Stimulated activated CD8-positive, alpha-beta memory T cell treated with anti-CD3 and anti-CD28 coated beads, Interleukin-4, amount 100 ng/mL, for 24 hours (primary cell): ENCODE data around the gene KIF1A.

ENCODE experiments used
- DNase-seq: peaks from one replicate; pipeline ENCODE4 v3.0.0-alpha.2; 2020; ENCODE audit warnings: low read depth

The KIF1A gene

DNA sequence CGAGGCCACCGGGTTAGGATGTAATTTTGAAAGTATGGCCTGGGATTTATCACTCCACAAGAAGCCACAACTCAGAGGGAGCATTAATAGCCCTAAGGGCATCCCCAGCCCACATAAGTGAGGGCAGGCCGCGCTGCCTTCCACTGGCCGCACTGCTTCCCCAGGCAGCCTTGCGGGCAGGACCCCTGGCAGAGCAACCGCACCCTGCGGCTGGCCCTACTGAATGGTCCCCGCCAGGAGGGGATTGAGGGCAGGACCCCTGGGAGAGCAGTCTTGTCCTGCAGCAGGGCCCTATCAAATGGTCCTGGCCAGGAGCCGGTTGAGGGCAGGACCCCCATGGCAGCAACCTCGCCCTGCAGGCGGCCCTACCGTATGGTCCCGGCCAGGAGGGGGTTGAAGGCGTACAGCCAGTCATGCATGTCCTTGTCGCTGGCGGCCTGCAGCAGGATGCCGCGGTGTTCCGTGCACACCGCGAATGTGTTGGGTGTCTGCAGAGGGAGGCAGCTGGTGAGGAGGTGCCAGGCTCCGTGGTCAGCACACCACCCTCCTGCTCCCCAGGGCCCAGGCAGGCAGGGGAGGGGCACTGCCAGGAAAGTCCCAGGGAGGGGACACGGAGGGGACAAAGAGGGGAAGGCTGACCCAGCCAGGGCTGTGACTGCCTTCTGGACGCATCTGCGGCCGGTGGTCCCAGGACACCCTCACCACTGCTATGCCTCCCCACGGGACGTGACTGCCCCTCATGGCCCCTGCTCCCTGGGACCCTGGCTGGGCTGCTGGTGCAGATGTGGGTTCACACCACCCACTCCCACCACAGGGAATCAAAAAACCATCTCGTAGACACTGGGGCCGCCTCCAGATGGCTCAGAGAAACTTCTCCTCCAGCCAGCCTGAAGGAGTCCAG is 102.1 kb downstream of the KIF1A start:
- DNase-seq = no peak

GRCh38 chr2:240717181-240717641 is 102.8 kb downstream of the KIF1A start:
- DNase-seq = no peak

DNA sequence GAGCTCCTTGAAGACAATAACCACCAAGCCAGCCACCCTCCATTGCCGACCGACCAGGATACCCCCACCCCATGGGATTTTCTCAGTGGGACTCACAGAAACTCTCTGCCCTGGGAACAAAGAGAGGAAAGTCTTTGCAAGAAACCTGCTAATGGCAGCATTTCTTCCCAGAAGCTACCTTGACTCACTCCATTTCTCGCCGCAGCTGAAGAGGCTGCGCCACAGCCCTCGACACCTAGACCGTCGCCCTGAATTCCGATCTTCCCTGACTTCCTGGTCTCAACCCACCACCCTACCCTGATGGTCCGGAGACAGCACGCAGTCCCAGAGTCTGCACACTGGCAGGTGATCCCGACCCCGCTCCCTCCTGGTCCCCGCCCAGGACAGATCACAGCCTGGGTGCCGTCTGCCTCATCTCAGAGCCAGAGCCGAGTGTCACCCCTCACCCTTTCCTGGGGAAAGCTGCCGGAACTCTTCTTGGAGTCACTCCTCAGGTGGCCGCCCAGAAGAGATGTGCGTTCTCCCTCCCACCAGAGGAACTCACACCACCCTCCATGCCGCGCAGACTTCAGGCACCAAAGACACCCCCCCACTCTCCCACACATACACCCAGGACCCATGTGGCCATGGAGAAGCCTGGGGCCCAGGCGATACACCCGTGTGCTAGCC is 103.8 kb downstream of the KIF1A start:
- DNase-seq = no peak

DNA sequence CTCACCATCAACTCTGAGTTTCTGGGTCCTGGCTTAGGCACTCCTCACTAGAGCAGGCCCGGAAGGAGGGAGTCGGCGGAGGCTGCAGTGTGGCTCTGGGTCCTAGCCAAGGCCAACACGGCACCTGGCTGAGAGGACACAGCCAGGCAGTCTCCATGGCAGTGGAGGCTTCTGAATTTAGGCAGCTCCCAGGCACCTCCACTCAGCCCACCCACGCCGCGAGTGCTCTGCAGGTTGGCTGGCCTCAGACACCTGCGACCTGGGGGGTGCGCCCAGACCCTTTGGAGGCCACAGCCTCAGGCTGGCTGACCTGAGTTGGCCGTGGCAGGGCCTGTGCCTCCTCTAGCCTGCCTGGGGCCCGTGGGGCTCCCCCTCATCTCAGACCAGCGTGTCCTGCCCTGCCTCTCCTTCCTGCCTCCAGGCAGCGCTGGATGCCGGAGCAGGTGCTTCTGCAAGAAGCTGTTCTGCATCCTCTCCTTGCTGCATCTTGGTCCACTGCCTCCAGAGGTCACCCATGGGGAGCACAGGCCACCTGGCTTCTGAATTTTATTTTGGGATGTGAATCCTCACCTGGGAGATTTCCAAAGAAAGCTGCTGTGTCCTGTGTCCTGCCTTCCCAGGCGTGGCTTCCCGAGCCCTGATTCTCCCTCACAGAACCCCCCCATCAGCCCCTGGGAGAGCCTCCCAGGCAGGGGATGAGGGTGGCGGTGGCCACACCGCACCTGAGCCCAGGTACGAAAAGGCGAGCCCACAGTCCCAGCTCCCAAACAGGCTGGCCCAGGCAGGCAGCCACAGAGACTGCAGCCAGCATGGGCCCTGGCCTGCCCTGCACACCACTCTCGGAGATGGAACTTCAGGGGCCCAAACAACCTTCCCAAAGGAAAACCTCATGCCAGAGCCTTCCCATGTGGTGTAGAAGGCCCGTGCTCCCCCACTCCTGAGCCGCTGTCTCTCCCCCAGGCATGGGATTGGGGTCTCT is 105.0 kb downstream of the KIF1A start:
- no peak for DNase-seq

DNA sequence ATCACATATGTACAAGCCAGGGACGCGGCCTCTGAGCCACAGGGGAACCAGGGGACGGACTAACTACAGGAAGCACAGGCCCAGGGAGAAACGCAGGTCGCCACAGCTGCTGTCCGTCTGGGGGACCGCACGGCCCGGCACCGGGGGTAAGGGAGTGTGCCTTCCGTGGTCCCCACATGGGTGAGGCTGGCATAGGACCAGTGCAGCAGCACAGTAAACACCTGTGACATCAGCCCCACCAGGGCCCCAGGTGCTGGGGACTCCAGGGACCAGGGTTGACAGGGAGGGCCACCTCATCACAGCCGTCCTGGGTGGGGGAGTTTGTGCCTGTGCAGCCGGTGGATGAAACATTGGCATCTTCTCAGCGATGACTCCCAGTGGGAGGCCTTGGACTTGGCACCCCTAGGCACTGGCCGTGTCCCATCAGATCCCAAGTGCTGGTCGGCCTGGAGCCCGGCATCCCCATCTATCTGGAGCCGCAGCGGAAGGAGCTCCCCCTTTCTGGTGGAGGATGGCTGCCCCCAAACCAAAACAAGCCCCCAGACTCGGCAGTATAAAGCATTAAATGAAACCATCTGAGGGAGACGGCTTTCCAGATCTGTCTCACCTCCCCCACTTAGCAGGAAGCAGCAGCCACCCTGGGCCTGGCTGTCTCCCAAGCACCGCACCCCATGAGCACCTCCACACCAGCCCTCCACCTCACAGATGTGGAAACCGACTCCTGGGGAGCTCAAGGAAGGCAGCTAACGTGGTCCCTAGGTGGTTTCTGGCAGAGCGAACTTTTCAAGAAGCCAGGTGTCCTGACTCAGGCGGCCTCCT is 105.9 kb downstream of the KIF1A start:
- DNase-seq = no peak

- no peak for DNase-seq
These were observed 106.7 kb downstream of the KIF1A start for GRCh38 chr2:240713071-240713927.

- no peak for DNase-seq
These were observed 107.9 kb downstream of the KIF1A start for GRCh38 chr2:240712121-240712520.

- no peak for DNase-seq
These were observed 108.3 kb downstream of the KIF1A start for GRCh38 chr2:240711701-240712100.

DNA sequence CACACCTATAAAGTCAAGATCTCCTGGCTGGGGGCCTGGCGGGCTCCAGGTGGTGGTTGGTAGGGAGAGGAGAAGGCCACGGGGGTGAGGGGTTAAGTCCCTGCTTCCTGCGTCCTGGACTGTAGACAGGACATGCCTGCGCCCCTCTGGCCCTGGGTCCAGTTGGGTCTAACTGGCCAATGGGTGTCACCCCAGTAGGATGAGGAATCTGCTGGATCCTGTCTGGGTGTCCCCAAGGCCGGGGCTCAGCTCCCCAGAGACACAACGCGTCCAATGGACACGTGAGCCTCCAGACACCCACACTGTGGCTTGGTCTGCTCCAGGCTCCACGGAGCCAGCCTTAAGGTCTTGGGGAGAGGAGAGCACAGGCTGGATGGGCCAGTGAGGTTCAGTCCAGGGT is 108.7 kb downstream of the KIF1A start:
- DNase-seq = no peak

DNA sequence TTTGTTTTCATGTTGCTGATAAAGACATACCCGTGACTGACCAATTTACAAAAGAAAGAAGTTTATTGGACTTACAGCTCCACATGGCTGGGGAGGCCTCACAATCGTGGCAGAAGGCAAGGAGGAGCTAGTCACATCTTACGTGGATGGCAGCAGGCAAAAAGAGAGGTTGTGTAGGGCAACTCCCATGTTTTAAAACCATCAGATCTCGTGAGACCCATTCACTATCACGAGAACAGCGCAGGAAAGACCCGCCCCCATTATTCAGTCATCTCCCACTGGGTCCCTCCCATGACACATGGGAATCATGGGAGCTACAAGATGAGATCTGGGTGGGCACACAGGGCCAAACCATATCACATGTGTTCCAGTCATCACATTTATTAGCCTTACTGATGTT is 111.6 kb downstream of the KIF1A start:
- DNase-seq = no peak

GRCh38 chr2:240707821-240708220 is 112.2 kb downstream of the KIF1A start:
- DNase-seq = no peak

DNA sequence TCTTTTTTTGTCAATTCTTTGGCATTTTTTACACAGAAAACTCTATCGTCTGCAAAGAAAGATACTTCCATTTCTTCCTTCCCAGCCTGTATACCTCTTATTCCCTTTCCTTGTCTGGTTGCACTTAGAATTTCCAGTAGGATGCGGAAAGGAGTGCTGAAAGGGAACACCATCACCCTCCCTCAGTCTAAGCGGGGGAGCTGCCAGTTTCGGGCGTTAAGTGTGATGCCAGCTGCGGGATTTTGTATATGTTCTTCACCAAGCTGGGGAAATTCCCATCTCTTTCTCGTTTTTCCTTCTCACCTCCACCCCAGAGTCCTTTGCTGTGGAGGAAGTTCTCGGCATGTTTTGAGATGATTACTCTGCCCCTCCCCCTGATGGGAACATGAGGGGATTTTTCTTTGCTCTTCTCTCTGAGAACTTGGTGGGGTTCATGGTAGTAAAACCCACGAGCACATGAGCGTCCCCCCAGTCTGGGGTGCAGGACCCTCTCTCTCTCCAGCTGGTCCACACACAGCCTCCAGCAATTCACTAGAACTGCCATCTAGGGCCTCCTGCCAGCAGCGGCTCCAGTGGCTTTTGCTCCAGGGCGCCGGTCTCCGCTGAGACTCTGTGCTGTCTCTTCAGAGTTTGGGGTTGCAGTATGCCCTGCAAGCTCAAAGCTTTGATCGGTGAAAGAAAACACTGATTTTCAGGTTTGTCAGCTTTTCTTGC is 112.8 kb downstream of the KIF1A start:
- DNase-seq = no peak

DNA sequence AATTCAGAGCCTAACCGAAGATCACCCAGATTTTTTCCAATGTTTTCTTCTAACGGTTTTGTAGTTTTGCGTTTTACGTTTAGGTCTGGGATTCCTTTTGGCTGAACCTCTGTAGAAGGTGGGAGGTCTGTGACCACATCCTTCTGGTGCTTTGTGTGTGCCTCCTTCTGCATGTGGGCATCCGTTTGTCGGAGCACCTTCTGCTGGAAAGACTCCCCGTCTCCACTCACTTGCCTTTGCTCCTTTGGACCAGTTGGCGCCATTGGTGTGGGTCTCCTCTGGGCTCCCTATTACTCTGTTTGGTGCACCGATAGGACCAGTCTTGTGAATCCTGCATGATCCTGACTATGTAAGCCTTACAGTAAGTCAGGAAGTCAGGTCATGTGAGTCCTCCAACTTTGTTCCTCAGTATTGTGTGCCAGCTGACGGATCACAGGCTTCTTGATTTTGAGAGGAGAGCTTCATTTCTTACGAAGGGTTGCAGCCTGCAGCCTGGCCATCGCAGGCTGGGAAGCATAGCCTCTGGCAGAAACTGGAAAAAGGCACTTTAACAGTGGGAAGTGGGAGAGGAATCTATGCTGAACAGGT is 114.7 kb downstream of the KIF1A start:
- no peak for DNase-seq

GRCh38 chr2:240704651-240705050 is 115.4 kb downstream of the KIF1A start:
- DNase-seq = peak; percentile 15

DNA sequence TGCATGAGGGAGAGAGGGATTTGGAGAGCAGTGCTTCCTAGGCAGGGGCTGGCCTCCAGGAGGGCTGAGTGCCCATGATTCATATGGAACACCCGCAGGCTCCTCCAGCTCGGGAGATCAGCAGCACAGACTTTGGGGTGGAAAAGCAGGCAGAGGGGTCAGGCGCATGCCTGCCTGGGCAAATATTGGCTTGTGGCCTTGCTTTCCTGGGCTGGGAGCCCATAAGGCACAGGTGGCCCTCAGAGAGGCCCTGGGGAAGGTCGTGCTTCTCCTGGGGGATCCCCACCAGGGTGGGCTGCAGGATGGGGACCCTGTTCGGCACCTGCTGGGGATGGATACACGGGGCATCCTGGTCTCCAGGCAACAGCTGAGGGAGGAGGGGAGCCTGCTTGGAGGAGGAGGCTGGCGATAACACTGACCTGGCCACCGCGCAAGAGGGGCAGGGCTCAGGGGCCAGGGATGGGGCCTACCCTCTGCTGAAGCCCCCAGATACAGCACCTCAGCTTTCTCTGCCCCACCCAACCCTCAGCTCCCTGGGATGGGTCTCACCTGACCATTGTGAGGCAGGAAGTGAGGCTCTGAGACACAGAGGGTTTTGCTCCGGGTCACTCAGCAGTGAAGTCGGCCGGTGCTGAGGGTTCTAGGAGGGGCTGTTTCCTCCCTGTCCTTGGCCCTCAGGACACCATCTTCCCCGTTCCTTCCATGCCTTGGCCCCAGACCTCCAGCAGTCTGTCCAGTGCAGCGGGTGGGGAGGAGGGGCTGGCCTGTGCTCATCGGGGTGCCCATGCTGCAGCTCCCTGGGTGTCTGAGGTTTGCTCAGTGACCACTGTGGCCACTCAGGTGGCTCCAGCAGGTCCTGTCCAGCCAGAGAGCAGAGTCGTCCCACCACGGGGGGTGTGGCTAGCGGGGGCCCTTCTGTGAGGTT is 116.3 kb downstream of the KIF1A start:
- no peak for DNase-seq

DNA sequence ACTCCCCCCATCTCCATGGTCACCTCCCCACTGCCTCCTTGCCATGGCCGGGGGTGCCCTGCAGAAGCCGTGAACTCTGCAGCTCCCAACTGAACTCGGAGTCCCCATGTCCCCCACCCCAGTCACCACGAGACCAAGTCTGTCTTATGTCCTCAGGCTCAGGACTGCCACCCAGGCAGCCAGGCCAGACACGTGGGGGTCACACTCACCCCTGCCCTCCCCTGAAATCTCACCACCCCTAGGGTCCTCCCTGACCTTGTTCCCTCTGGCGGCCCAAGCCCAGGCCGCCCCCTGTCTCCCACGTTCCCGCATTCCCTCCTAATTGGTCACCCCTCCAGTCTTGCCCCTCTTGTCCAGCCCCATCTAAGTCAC is 117.4 kb downstream of the KIF1A start:
- no peak for DNase-seq

- no peak for DNase-seq
These were observed 118.0 kb downstream of the KIF1A start for GRCh38 chr2:240701736-240702639.
